HK-2 (cell line): Measurements from ENCODE around the gene QSOX2.

ENCODE experiments used
- DNase-seq: peaks from one replicate; pipeline ENCODE4 v3.0.0-alpha.2; 2018; ENCODE audit not compliant: unreplicated experiment

The QSOX2 gene

GRCh38 chr9:136191960-136192286 is 53.7 kb downstream of the QSOX2 start:
- DNase-seq, result no peak

- no peak for DNase-seq
Observed at GRCh38 chr9:136191099-136191959, 54.3 kb downstream of the QSOX2 start.

- no peak for DNase-seq
Observed at GRCh38 chr9:136190656-136191055, 55.0 kb downstream of the QSOX2 start.

GRCh38 chr9:136190237-136190601 is 55.4 kb downstream of the QSOX2 start:
- DNase-seq, result no peak

- DNase-seq, result no peak
Observed at GRCh38 chr9:136189394-136190236, 56.0 kb downstream of the QSOX2 start.

GRCh38 chr9:136187683-136188586 is 57.7 kb downstream of the QSOX2 start:
- no peak for DNase-seq

GRCh38 chr9:136187197-136187596 is 58.4 kb downstream of the QSOX2 start:
- no peak for DNase-seq

GRCh38 chr9:136186386-136186785 is 59.2 kb downstream of the QSOX2 start:
- no peak for DNase-seq

- DNase-seq, result no peak
Observed at GRCh38 chr9:136185596-136186366, 59.8 kb downstream of the QSOX2 start.

GRCh38 chr9:136185066-136185465 is 60.5 kb downstream of the QSOX2 start:
- no peak for DNase-seq

- no peak for DNase-seq
Observed at GRCh38 chr9:136182850-136183422, 62.7 kb downstream of the QSOX2 start.

GRCh38 chr9:136182420-136182787 is 63.2 kb downstream of the QSOX2 start:
- DNase-seq, result no peak

GRCh38 chr9:136181784-136182419 is 63.7 kb downstream of the QSOX2 start:
- DNase-seq, result no peak

GRCh38 chr9:136180586-136180985 is 65.0 kb downstream of the QSOX2 start:
- no peak for DNase-seq

- DNase-seq, result no peak
Observed at GRCh38 chr9:136179761-136180160, 65.9 kb downstream of the QSOX2 start.

- no peak for DNase-seq
Observed at GRCh38 chr9:136179101-136179616, 66.5 kb downstream of the QSOX2 start.

- DNase-seq, result no peak
Observed at GRCh38 chr9:136178773-136179075, 66.9 kb downstream of the QSOX2 start.

- DNase-seq, result no peak
Observed at GRCh38 chr9:136178061-136178772, 67.4 kb downstream of the QSOX2 start.

GRCh38 chr9:136177224-136177623 is 68.4 kb downstream of the QSOX2 start:
- no peak for DNase-seq
